ENCODE results near the gene TTC33. TPM values are rescaled to one million over a fixed set of nuclear protein-coding genes. Genes with fewer than 3 reads are reported as not detected.
"Not testable (repeated sequence)": the region's sequence is repeated elsewhere in the genome, so short reads cannot be mapped to it uniquely, and the experiment has no call there.

Gene TTC33
- total and polyA plus RNA-seq, 4 donors: 5.3 to 30.5 (median 7.8) TPM

DNA sequence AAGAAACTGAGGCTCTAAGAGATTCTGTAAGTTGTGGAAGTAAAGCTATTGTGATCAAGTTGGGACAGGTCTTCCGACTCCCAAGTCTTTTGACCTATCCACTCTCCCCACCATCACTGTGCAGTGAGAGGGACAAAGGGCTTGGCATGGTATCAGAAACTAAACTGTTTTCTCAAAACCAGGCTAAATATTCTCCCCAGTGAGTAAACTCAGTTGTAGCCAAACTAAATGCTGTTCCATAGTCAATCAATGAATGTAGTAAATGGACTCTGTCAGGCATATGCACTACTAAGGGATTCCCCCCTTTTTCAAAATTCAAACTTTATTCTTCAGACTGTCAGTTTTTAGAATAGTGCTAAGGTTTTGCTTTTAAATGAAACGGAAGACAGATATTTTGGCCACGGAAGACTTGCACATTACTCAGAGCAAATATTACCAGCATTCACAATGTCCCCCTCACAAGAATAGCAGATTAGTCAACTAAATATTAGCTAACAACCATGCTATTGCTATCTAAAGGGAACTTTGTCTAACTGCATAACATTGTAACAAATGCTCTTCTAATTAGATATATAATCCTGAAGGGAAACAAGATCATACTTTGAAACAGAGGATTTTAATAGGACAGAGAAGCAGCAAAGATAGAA lies 35.3 kb upstream of the TTC33 start:
- Histone ChIP-seq H3K36me3 (ENCODE audit: control insufficient read depth in 4 of 4, insufficient read depth in 4 of 4, low read length in 4 of 4) (peaks cover 0 to 7% (median under 1%) of the 10 kb centered on the region in 4 donors), H3K27me3 (ENCODE audit: control insufficient read depth in 3 of 3, insufficient read depth in 3 of 3, low read length in 2 of 3) (no peaks in the 10 kb centered on the region), H3K9me3 (ENCODE audit: control insufficient read depth in 4 of 4, insufficient read depth in 3 of 4, low read length in 3 of 4) (peaks cover 0 to 3% (median 0%) of the 10 kb centered on the region in 4 donors), H3K4me3 (no peak overlapping the region), H3K27ac (ENCODE audit: low read depth in 1 of 2, low read length in 1 of 2) (no peak overlapping the region), H3K4me1 (ENCODE audit: control insufficient read depth in 5 of 5, insufficient read depth in 5 of 5, low read length in 5 of 5) (peaks cover 0 to 19% (median 0%) of the 10 kb centered on the region in 5 donors), H3K9ac (ENCODE audit: insufficient read depth in 1 of 2, low read length in 2 of 2) (no peak overlapping the region)
- TF ChIP-seq, protein P1, sequence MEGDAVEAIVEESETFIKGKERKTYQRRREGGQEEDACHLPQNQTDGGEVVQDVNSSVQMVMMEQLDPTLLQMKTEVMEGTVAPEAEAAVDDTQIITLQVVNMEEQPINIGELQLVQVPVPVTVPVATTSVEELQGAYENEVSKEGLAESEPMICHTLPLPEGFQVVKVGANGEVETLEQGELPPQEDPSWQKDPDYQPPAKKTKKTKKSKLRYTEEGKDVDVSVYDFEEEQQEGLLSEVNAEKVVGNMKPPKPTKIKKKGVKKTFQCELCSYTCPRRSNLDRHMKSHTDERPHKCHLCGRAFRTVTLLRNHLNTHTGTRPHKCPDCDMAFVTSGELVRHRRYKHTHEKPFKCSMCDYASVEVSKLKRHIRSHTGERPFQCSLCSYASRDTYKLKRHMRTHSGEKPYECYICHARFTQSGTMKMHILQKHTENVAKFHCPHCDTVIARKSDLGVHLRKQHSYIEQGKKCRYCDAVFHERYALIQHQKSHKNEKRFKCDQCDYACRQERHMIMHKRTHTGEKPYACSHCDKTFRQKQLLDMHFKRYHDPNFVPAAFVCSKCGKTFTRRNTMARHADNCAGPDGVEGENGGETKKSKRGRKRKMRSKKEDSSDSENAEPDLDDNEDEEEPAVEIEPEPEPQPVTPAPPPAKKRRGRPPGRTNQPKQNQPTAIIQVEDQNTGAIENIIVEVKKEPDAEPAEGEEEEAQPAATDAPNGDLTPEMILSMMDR (IDR thresholded peaks at IDR 0.05; ENCODE audit: control extremely low read depth, extremely low read depth): no peak
- no peak for DNase-seq
- ATAC-seq (ENCODE audit: insufficient read depth, low FRiP score): peak; percentile 41
- WGBS, 2 donors: 47 to 63% methylated on average over 3 of the region's 3 CpGs

DNA sequence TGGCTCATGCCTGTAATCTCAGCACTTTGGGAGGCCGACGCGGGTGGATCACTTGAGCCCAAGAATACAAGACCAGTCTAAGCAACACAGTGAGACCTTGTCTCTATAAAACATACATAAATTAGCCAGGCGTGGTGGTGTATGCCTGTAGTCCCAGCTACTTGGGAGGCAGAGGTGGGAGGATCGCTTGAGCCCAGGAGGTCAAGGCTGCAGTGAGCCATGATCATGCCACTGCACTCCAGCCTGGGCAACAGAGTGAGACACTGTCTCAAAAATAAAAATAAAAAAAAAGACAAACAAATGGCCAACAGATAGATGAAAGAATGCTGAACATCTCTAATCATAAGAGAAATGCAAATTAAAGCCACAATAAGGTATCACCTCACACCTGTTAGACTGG lies 33.2 kb upstream of the TTC33 start:
- WGBS, 2 donors: 98 to 99% methylated on average over 5 of the region's 5 CpGs
- H3K4me1 ChIP-seq (ENCODE audit: control insufficient read depth in 5 of 5, insufficient read depth in 5 of 5, low read length in 5 of 5): peaks cover 0 to 15% (median 0%) of the 10 kb centered on the region in 5 donors
- not testable (repeated sequence) for H3K27ac ChIP-seq (ENCODE audit: low read depth in 1 of 2, low read length in 1 of 2); H3K36me3 ChIP-seq (ENCODE audit: control insufficient read depth in 4 of 4, insufficient read depth in 4 of 4, low read length in 4 of 4); H3K27me3 ChIP-seq (ENCODE audit: control insufficient read depth in 3 of 3, insufficient read depth in 3 of 3, low read length in 2 of 3); H3K9me3 ChIP-seq (ENCODE audit: control insufficient read depth in 4 of 4, insufficient read depth in 3 of 4, low read length in 3 of 4); H3K9ac ChIP-seq (ENCODE audit: insufficient read depth in 1 of 2, low read length in 2 of 2); H3K4me3 ChIP-seq; DNase-seq; ATAC-seq (ENCODE audit: insufficient read depth, low FRiP score)

DNA sequence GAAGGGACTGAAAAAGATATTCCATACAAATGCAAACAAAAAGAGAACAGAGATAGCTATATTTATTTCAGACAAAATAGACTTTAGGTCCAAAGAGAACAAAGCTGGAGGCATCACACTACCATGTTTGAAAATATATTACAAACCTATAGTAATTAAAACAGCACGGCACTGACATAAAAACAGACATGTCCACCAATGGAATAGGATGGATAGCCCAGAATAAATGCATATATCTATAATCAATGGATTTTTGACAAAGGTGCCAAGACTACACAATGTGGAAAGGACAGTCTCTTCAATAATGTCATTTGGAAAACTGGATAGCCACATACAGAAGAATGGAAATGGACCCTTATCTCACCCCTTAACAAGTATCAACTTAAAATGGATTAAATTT lies 32.2 kb upstream of the TTC33 start:
- Histone ChIP-seq H3K9ac (ENCODE audit: insufficient read depth in 1 of 2, low read length in 2 of 2) (no peak overlapping the region), H3K4me3 (no peak overlapping the region), H3K9me3 (ENCODE audit: control insufficient read depth in 4 of 4, insufficient read depth in 3 of 4, low read length in 3 of 4) (peaks cover 0 to 3% (median 0%) of the 10 kb centered on the region in 4 donors), H3K36me3 (ENCODE audit: control insufficient read depth in 4 of 4, insufficient read depth in 4 of 4, low read length in 4 of 4) (peaks cover 0 to 3% (median 1%) of the 10 kb centered on the region in 4 donors), H3K27me3 (ENCODE audit: control insufficient read depth in 3 of 3, insufficient read depth in 3 of 3, low read length in 2 of 3) (no peaks in the 10 kb centered on the region), H3K27ac (ENCODE audit: low read depth in 1 of 2, low read length in 1 of 2) (no peak overlapping the region), H3K4me1 (ENCODE audit: control insufficient read depth in 5 of 5, insufficient read depth in 5 of 5, low read length in 5 of 5) (peaks cover 0 to 15% (median 0%) of the 10 kb centered on the region in 5 donors)
- DNase-seq (no peak), ATAC-seq (ENCODE audit: insufficient read depth, low FRiP score) (no peak)
- WGBS, 2 donors: 97 to 98% methylated on average over 1 of the region's 1 CpG
- TF ChIP-seq, protein P1 (IDR thresholded peaks at IDR 0.05; ENCODE audit: control extremely low read depth, extremely low read depth): no peak

DNA sequence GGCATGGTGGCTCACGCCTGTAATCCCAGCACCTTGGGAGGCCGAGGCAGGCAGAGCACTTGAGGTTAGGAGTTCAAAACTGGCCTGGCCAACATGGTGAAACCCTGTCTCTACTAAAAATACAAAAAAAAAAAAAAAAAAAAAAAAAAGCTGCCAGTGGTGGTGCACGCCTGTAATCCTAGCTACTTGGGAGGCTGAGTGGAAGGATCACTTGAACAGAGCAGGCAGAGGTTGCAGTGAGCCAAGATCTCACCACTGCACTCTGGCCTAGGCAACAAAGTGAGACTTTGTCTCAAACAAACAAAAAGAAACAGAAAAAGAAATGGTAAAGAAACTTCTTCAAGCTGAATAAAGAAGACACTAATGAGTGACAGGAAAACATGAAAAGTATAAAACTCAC lies 30.9 kb upstream of the TTC33 start:
- not testable (repeated sequence) for H3K9ac ChIP-seq (ENCODE audit: insufficient read depth in 1 of 2, low read length in 2 of 2); H3K4me3 ChIP-seq; H3K9me3 ChIP-seq (ENCODE audit: control insufficient read depth in 4 of 4, insufficient read depth in 3 of 4, low read length in 3 of 4); H3K27ac ChIP-seq (ENCODE audit: low read depth in 1 of 2, low read length in 1 of 2); H3K36me3 ChIP-seq (ENCODE audit: control insufficient read depth in 4 of 4, insufficient read depth in 4 of 4, low read length in 4 of 4); H3K27me3 ChIP-seq (ENCODE audit: control insufficient read depth in 3 of 3, insufficient read depth in 3 of 3, low read length in 2 of 3); ATAC-seq (ENCODE audit: insufficient read depth, low FRiP score); DNase-seq
- H3K4me1 ChIP-seq (ENCODE audit: control insufficient read depth in 5 of 5, insufficient read depth in 5 of 5, low read length in 5 of 5): peaks cover 0 to 17% (median 0%) of the 10 kb centered on the region in 5 donors
- WGBS, 2 donors: 95 to 98% methylated on average over 3 of the region's 3 CpGs
